HepG2 (cell line): ENCODE data around the gene CREB3. TPM values are rescaled to one million over a fixed set of nuclear protein-coding genes. Genes with fewer than 3 reads are reported as not detected.
A peak's percentile ranks its signal among the peaks of the same experiment; 100 is the strongest.

Source experiments
- ATAC-seq: fragments of 200-7000 bp; cut with Tn5 transposase; 3 replicates; pipeline ENCODE4 v1.9.1; 2020; ENCODE audit warnings: mild to moderate bottlenecking, moderate library complexity
- BruUV-seq: library from RNA; stranded (reverse); fragments of 400-500 nt; replicated peaks from 2 replicates; lab custom pipeline; 2021; lab: Mats Ljungman, UMichigan
- CTCF ChIA-PET: fragments of 300-600 bp; formaldehyde crosslinking; extraction: SDS; loops from one replicate; lab custom pipeline; 2021; ENCODE audit warnings: low total read pairs, inconsistent platforms, low intra/inter-chr PET ratio; lab: Yijun Ruan, JAX
- POLR2A ChIA-PET: fragments of 350-600 bp; sonication (Branson Sonifier 250); formaldehyde crosslinking; loops from one replicate; lab custom pipeline; 2020; ENCODE audit warnings: antibody characterized with exemption, inconsistent platforms; lab: Yijun Ruan, JAX
- DNase-seq: peaks from one replicate; pipeline ENCODE4 v3.0.0-alpha.2; 2015; ENCODE audit warnings: low spot score
- FAIRE-seq: peaks from 3 replicates; lab custom pipeline; 2011; peaks lifted over from hg19 to GRCh38; lab: Jason Lieb, UNC
- H2AFZ ChIP-seq: one replicate; pipeline ENCODE4 v1.6.1; 2011; ENCODE audit warnings: low read length, inconsistent platforms
- H3K27ac ChIP-seq: fragments of 300-600 bp; 3 replicates; pipeline ENCODE4 v1.8.0; 2011; ENCODE audit warnings: mixed run types, mild to moderate bottlenecking, mixed read lengths, low read length, inconsistent platforms; ENCODE audit not compliant: insufficient read depth; ENCODE audit errors: extremely low read length
- H3K27me3 ChIP-seq, 2 experiments: fragments of 200-600 bp in 1 of 2; 2 replicates in 1 of 2; 3 replicates in 1 of 2; pipeline versions ENCODE4 v1.6.0 to v1.8.0; 2011; ENCODE audit warnings: low read length in 2 of 2, mild to moderate bottlenecking in 2 of 2, moderate library complexity in 2 of 2, inconsistent platforms in 1 of 2; ENCODE audit not compliant: insufficient read depth in 2 of 2, control insufficient read depth in 1 of 2
- H3K36me3 ChIP-seq, 2 experiments: fragments of 200-600 bp in 1 of 2; replicated peaks in 1 of 2; 2 replicates in 1 of 2; 3 replicates in 1 of 2; pipeline versions ENCODE4 v1.5.1 to v1.8.0; 2011; ENCODE audit warnings: low read length in 2 of 2, inconsistent platforms in 1 of 2; ENCODE audit not compliant: insufficient read depth in 2 of 2, control insufficient read depth in 1 of 2
- H3K4me1 ChIP-seq: 2 replicates; pipeline ENCODE4 v1.5.1; 2012; ENCODE audit warnings: low read length, inconsistent platforms; ENCODE audit not compliant: insufficient read depth
- H3K4me2 ChIP-seq: 2 replicates; pipeline ENCODE4 v1.6.0; 2011; ENCODE audit warnings: low read depth, low read length, inconsistent platforms
- H3K4me3 ChIP-seq, 3 experiments: fragments of 200-600 bp in 1 of 3; sonication (generic), shearing (Covaris generic) in 1 of 3; replicated peaks in 1 of 3; 2 replicates each; pipeline ENCODE4 v1.5.1; 2011 to 2016; ENCODE audit warnings: low read length in 3 of 3, inconsistent platforms in 2 of 3, low read depth in 2 of 3, mild to moderate bottlenecking in 2 of 3, control low read depth in 1 of 3, mixed read lengths in 1 of 3; ENCODE audit not compliant: insufficient read depth in 1 of 3
- H3K79me2 ChIP-seq: one replicate; pipeline ENCODE4 v1.6.1; 2011; ENCODE audit warnings: low read length, inconsistent platforms; ENCODE audit not compliant: insufficient read depth
- H3K9ac ChIP-seq: 2 replicates; pipeline ENCODE4 v1.6.0; 2011; ENCODE audit warnings: mild to moderate bottlenecking, low read depth, low read length, inconsistent platforms; ENCODE audit not compliant: insufficient read depth
- H3K9me3 ChIP-seq: 2 replicates; pipeline ENCODE4 v1.5.1; 2012; ENCODE audit warnings: mild to moderate bottlenecking, low read length
- H4K20me1 ChIP-seq: 2 replicates; pipeline ENCODE4 v1.6.0; 2011; ENCODE audit warnings: inconsistent platforms, mild to moderate bottlenecking, low read length, moderate library complexity; ENCODE audit not compliant: insufficient read depth
- AGO2 ChIP-seq: fragments of 200-400 bp; formaldehyde crosslinking; optimal IDR thresholded peaks from 2 replicates; pipeline ENCODE3; 2017; ENCODE audit warnings: mild to moderate bottlenecking, low read depth, low read length, moderate library complexity
- MBNL3 ChIP-seq: fragments of 250-450 bp; sonication (Bioruptor Pico); conservative IDR thresholded peaks from 2 replicates; pipeline ENCODE4 v1.8.0; 2022; ENCODE audit warnings: mild to moderate bottlenecking, inconsistent platforms
- SP5 ChIP-seq: IDR thresholded peaks from 2 replicates; pipeline ENCODE4 v1.6.1; 2016; ENCODE audit warnings: low read depth, borderline replicate concordance
- TCF12 ChIP-seq, 2 experiments: fragments of 450-650 bp in 1 of 2; sonication (generic) in 1 of 2; formaldehyde crosslinking in 1 of 2; IDR thresholded peaks; 2 replicates each; pipeline versions ENCODE4 v1.6.1 to v1.8.0; 2017 to 2022; ENCODE audit warnings: antibody characterized with exemption in 1 of 2, mild to moderate bottlenecking in 1 of 2, missing genetic modification reagents in 1 of 2, moderate library complexity in 1 of 2
- WGBS: methylation state at CpG from one replicate; pipeline ENCODE4 v1.1.6; 2017; ENCODE audit warnings: low lambda C conversion rate; 5-methylcytosine and 5-hydroxymethylcytosine counted together
- in situ Hi-C: cut with HindIII; loops from 2 replicates; pipeline ENCODE4 v1.10.0; 2017; ENCODE audit warnings: low pct_unique_long_range_greater_than_20kb; ENCODE audit not compliant: extremely low pct_ligation_motif_present
- intact Hi-C: fragments of 100-400 bp; cut with micrococcal nuclease; formaldehyde crosslinking; loops from one replicate; pipeline ENCODE4 v1.10.0; 2022; ENCODE audit not compliant: unreplicated experiment
- polyA plus RNA-seq, 8 experiments: library from polyadenylated mRNA; depleted of rRNA in 3 of 8; stranded (reverse) in 7 of 8; unstranded in 1 of 8; fragments of >200 nt; fragmentation: Illumina TruSeq in 4 of 8; extraction: Trizol in 4 of 8; gene quantifications; 2 replicates each; pipeline versions ENCODE4 v1.2.1 to v1.2.3, GENCODE V29; 2011 to 2016; ENCODE audit warnings: low read depth in 4 of 8, missing spikeins in 1 of 8, mixed read lengths in 1 of 8; ENCODE audit not compliant: insufficient read depth in 1 of 8
- total RNA-seq, 5 experiments: library from RNA; depleted of rRNA; stranded (reverse); fragments of >200 nt; fragmentation: Illumina TruSeq; extraction: Trizol; gene quantifications; 2 replicates each; pipeline ENCODE4 v1.2.3, GENCODE V29; 2016; ENCODE audit warnings: low read depth in 1 of 5
- TF ChIP-seq, protein P1 (sequence below): fragments of 450-650 bp; IDR thresholded peaks from 2 replicates; pipeline ENCODE4 v1.6.1; 2016
- TF ChIP-seq, protein P2 (sequence below), 2 experiments: sonication (generic) in 1 of 2; formaldehyde crosslinking in 1 of 2; IDR thresholded peaks; 2 replicates each; pipeline versions ENCODE4 v1.5.1 to v1.6.1; 2011 to 2020; ENCODE audit warnings: borderline replicate concordance in 1 of 2, low read depth in 1 of 2, low read length in 1 of 2, mild to moderate bottlenecking in 1 of 2, missing genetic modification reagents in 1 of 2, moderate library complexity in 1 of 2
- TF ChIP-seq, protein P3 (sequence below): sonication (generic); formaldehyde crosslinking; conservative IDR thresholded peaks from 2 replicates; pipeline ENCODE4 v1.4.0; 2020; ENCODE audit warnings: mild to moderate bottlenecking, missing genetic modification reagents, moderate library complexity

Gene CREB3
- total and polyA plus RNA-seq, 2 of the 13 experiments (the other 11 are each of a cell fraction or from before 2014, with no cell fraction given): 11.1 to 34.2 TPM

- WGBS: 97% methylated on average over 26 of the region's 26 CpGs
- H3K4me3 ChIP-seq: no peak overlapping the region
- ChIA-PET POLR2A (no interaction called here), CTCF (no interaction called here)
- H3K4me2 ChIP-seq: no peak overlapping the region
- no peaks in the 10 kb centered on the region for H3K79me2 ChIP-seq
- H4K20me1 ChIP-seq: no peaks in the 10 kb centered on the region
- no peaks in the 10 kb centered on the region for H3K27me3 ChIP-seq
- no peaks in the 10 kb centered on the region for H3K9me3 ChIP-seq
- no peak for DNase-seq
- H2AFZ ChIP-seq: no peak overlapping the region
- ATAC-seq: no peak
- no peaks in the 10 kb centered on the region for H3K4me1 ChIP-seq
- no peak for FAIRE-seq
- H3K9ac ChIP-seq: no peak overlapping the region
- TF ChIP-seq, protein P1, sequence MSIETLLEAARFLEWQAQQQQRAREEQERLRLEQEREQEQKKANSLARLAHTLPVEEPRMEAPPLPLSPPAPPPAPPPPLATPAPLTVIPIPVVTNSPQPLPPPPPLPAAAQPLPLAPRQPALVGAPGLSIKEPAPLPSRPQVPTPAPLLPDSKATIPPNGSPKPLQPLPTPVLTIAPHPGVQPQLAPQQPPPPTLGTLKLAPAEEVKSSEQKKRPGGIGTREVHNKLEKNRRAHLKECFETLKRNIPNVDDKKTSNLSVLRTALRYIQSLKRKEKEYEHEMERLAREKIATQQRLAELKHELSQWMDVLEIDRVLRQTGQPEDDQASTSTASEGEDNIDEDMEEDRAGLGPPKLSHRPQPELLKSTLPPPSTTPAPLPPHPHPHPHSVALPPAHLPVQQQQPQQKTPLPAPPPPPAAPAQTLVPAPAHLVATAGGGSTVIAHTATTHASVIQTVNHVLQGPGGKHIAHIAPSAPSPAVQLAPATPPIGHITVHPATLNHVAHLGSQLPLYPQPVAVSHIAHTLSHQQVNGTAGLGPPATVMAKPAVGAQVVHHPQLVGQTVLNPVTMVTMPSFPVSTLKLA: 0 out of 2 replicates have a peak, but pooled peaks have one; percentile 8
- TF ChIP-seq AGO2 (peak; percentile 35), TCF12 (IDR thresholded peaks at IDR 0.05) (no peak), TCF12 (CRISPR knock-in tag; IDR thresholded peaks at IDR 0.05) (no peak)
- H3K36me3 ChIP-seq: peaks cover 62 to 97% of the 10 kb centered on the region in 2 experiments
- no peak overlapping the region for H3K27ac ChIP-seq
- in situ Hi-C loops (no loop called here), intact Hi-C loops (no loop called here)
- BruUV-seq: TSS peak; percentile 37
Measured at GRCh38 chr9:35703906-35704672, 28.4 kb upstream of the CREB3 start.

- FAIRE-seq (no peak), ATAC-seq (no peak), DNase-seq (no peak)
- ChIA-PET CTCF (no interaction called here), POLR2A (interaction anchor here (1.3 kb wide), 1 partner anchor 27 kb away, joined by 3 read pairs; the partner anchor contains the start of genes CREB3 and TLN1)
- H3K27ac ChIP-seq: no peak overlapping the region
- H2AFZ ChIP-seq: no peak overlapping the region
- H3K36me3 ChIP-seq: peaks cover 52 to 91% of the 10 kb centered on the region in 2 experiments
- H3K9ac ChIP-seq: no peak overlapping the region
- H4K20me1 ChIP-seq: no peaks in the 10 kb centered on the region
- in situ Hi-C loops (no loop called here), intact Hi-C loops (no loop called here)
- no peak overlapping the region for H3K4me3 ChIP-seq
- no peaks in the 10 kb centered on the region for H3K27me3 ChIP-seq
- no peaks in the 10 kb centered on the region for H3K4me1 ChIP-seq
- H3K9me3 ChIP-seq: no peaks in the 10 kb centered on the region
- no TSS peak for BruUV-seq
- 96% methylated on average over 8 of the region's 8 CpGs for WGBS
- H3K79me2 ChIP-seq: no peaks in the 10 kb centered on the region
- H3K4me2 ChIP-seq: no peak overlapping the region
- TF ChIP-seq MBNL3 (CRISPR knock-in tag) (no peak), SP5 (CRISPR knock-in tag) (no peak)
- TF ChIP-seq, protein P2, sequence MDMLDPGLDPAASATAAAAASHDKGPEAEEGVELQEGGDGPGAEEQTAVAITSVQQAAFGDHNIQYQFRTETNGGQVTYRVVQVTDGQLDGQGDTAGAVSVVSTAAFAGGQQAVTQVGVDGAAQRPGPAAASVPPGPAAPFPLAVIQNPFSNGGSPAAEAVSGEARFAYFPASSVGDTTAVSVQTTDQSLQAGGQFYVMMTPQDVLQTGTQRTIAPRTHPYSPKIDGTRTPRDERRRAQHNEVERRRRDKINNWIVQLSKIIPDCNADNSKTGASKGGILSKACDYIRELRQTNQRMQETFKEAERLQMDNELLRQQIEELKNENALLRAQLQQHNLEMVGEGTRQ (IDR thresholded peaks at IDR 0.05; ENCODE audit: low read depth, low read length): no peak
- TF ChIP-seq, protein P2 (CRISPR knock-in tag; IDR thresholded peaks at IDR 0.05; ENCODE audit: borderline replicate concordance): no peak
- TF ChIP-seq, protein P3, sequence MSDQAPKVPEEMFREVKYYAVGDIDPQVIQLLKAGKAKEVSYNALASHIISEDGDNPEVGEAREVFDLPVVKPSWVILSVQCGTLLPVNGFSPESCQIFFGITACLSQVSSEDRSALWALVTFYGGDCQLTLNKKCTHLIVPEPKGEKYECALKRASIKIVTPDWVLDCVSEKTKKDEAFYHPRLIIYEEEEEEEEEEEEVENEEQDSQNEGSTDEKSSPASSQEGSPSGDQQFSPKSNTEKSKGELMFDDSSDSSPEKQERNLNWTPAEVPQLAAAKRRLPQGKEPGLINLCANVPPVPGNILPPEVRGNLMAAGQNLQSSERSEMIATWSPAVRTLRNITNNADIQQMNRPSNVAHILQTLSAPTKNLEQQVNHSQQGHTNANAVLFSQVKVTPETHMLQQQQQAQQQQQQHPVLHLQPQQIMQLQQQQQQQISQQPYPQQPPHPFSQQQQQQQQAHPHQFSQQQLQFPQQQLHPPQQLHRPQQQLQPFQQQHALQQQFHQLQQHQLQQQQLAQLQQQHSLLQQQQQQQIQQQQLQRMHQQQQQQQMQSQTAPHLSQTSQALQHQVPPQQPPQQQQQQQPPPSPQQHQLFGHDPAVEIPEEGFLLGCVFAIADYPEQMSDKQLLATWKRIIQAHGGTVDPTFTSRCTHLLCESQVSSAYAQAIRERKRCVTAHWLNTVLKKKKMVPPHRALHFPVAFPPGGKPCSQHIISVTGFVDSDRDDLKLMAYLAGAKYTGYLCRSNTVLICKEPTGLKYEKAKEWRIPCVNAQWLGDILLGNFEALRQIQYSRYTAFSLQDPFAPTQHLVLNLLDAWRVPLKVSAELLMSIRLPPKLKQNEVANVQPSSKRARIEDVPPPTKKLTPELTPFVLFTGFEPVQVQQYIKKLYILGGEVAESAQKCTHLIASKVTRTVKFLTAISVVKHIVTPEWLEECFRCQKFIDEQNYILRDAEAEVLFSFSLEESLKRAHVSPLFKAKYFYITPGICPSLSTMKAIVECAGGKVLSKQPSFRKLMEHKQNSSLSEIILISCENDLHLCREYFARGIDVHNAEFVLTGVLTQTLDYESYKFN: no peak
Measured at GRCh38 chr9:35705372-35705771, 27.1 kb upstream of the CREB3 start.
